KMS-11 (cell line): ENCODE results near the gene USP36.

Experiments used
- H2AFZ ChIP-seq: fragments of 200-600 bp; sonication (generic); 2 replicates; pipeline ENCODE4 v1.6.1; 2016; ENCODE audit warnings: antibody characterized with exemption, mixed run types, low read depth
- H3K27ac ChIP-seq: fragments of 200-600 bp; sonication (generic); 2 replicates; pipeline ENCODE4 v1.6.1; 2016; ENCODE audit warnings: mild to moderate bottlenecking, mixed run types
- H3K27me3 ChIP-seq: fragments of 200-600 bp; sonication (generic); 2 replicates; pipeline ENCODE4 v1.6.1; 2017; ENCODE audit warnings: mild to moderate bottlenecking, low read depth, mixed run types, moderate library complexity; ENCODE audit not compliant: insufficient read depth
- H3K36me3 ChIP-seq: fragments of 200-600 bp; sonication (generic); 2 replicates; pipeline ENCODE4 v1.6.1; 2017; ENCODE audit warnings: mild to moderate bottlenecking, mixed run types; ENCODE audit not compliant: insufficient read depth
- H3K4me1 ChIP-seq: fragments of 200-600 bp; sonication (generic); 2 replicates; pipeline ENCODE4 v1.6.1; 2016; ENCODE audit warnings: mild to moderate bottlenecking, low read depth, mixed run types; ENCODE audit not compliant: poor library complexity, severe bottlenecking
- H3K4me2 ChIP-seq: fragments of 200-600 bp; sonication (generic); 2 replicates; pipeline ENCODE4 v1.7.0; 2016; ENCODE audit warnings: mild to moderate bottlenecking, mixed run types
- H3K4me3 ChIP-seq: fragments of 200-600 bp; sonication (generic); IDR thresholded peaks from 2 replicates; pipeline ENCODE4 v1.6.1; 2017; ENCODE audit warnings: low read depth, low read length, mixed read lengths; ENCODE audit not compliant: insufficient read depth
- H3K79me2 ChIP-seq: fragments of 200-600 bp; sonication (generic); 2 replicates; pipeline ENCODE4 v1.6.1; 2016; ENCODE audit warnings: low read depth, mixed run types; ENCODE audit not compliant: insufficient read depth
- H3K9ac ChIP-seq: fragments of 200-600 bp; sonication (generic); 2 replicates; pipeline ENCODE4 v1.6.1; 2016; ENCODE audit warnings: mild to moderate bottlenecking, mixed run types
- H4K20me1 ChIP-seq: fragments of 200-600 bp; sonication (generic); 2 replicates; pipeline ENCODE4 v1.6.1; 2016; ENCODE audit warnings: mild to moderate bottlenecking, mixed run types; ENCODE audit not compliant: insufficient read depth
- TF ChIP-seq, protein P1 (sequence below): fragments of 200-600 bp; sonication (generic); conservative IDR thresholded peaks from 2 replicates; pipeline ENCODE4 v1.6.1; 2017; ENCODE audit warnings: low read depth, mild to moderate bottlenecking, antibody characterized with exemption, low read length, moderate library complexity, mixed read lengths

The USP36 gene

DNA sequence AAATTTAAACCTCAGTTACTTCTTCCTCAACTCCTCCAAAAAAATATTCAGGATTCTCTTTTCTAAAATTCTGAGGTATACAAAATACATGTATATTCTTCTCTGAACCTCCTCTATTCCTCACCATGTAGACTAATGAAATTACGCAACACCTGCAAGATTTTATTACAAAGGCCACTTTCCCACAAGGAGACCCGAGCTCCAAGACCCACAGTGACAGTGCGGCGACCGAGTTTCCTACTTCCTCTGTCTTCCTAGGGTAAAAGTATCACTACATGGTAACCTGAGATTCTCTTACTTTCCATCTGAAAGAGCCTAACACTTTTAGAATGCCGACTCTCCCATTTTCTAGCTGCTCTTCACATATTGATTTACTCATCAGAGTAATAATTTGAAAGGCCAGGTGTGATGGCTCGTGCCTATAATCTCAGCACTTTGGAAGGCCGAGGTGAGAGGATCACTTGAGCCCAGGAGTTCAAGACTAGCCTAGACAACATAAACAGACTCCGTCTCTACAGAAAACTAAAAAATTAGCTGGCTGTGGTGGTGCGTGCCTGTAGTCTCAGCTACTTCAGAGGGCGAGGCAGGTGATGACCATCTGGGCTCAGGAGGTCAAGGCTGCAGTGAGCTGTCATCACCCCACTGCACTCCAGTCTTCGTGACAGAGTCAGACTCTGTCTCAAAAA is 94.2 kb downstream of the USP36 start:
- Histone ChIP-seq H3K4me2 (peak overlapping the region; percentile 87), H2AFZ (no peak overlapping the region), H3K79me2 (peaks cover 98% of the 10 kb centered on the region), H4K20me1 (no peaks in the 10 kb centered on the region), H3K36me3 (no peaks in the 10 kb centered on the region), H3K9ac (no peak overlapping the region; the same call in 1 of the 2 replicates), H3K4me3 (no peak overlapping the region), H3K4me1 (peaks cover 100% of the 10 kb centered on the region), H3K27me3 (no peaks in the 10 kb centered on the region), H3K27ac (peak overlapping the region; percentile 86)
- TF ChIP-seq, protein P1, sequence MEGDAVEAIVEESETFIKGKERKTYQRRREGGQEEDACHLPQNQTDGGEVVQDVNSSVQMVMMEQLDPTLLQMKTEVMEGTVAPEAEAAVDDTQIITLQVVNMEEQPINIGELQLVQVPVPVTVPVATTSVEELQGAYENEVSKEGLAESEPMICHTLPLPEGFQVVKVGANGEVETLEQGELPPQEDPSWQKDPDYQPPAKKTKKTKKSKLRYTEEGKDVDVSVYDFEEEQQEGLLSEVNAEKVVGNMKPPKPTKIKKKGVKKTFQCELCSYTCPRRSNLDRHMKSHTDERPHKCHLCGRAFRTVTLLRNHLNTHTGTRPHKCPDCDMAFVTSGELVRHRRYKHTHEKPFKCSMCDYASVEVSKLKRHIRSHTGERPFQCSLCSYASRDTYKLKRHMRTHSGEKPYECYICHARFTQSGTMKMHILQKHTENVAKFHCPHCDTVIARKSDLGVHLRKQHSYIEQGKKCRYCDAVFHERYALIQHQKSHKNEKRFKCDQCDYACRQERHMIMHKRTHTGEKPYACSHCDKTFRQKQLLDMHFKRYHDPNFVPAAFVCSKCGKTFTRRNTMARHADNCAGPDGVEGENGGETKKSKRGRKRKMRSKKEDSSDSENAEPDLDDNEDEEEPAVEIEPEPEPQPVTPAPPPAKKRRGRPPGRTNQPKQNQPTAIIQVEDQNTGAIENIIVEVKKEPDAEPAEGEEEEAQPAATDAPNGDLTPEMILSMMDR, result no peak
